HG03378 (cell line): ENCODE measurements around the gene ZNF148.

Experiments used
- ATAC-seq: cut with Tn5 transposase; IDR thresholded peaks from one replicate; pipeline ENCODE4 v1.9.1; 2021; ENCODE audit warnings: mild to moderate bottlenecking, moderate library complexity; ENCODE audit not compliant: unreplicated experiment

ZNF148 gene

DNA sequence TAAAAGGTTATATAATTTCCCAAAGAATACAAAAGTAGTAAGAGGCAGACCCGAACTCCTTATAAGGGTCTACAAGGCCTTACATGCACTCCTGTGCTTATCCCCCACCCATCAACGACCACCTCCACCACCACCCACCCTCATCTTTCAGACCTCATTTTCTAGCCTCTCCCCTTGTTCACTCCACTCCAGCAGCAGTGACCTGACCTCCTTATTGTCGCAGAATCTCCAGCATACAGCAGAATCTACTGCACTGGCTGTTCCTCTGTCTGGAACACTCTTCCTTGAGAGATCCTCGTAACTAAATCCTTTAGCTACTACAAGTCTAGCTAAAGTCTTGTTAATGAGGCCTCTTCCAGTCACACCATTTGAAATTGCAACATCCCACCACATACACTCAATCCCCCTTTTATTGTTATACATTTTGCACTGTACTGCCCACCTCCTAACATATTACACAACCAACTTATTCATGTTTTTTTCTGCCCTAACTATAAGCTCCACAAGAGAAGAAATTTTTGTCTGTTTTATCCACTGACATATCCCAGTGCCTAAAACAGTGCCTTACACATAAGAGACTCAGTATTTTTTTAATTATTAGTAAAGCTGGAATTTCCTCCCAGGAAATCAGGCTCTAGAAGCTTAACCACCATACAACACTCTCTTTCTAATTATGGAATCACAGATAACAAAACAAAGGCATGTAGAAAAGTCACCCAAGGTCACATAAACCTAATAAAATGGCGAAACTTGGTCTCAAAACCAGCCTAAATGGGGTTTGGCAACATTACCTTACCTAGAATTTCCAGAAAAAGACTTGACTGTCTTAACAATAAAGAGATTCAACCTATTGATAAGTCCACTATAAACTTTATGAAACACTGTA is 40.2 kb downstream of the ZNF148 start:
- no peak for ATAC-seq

DNA sequence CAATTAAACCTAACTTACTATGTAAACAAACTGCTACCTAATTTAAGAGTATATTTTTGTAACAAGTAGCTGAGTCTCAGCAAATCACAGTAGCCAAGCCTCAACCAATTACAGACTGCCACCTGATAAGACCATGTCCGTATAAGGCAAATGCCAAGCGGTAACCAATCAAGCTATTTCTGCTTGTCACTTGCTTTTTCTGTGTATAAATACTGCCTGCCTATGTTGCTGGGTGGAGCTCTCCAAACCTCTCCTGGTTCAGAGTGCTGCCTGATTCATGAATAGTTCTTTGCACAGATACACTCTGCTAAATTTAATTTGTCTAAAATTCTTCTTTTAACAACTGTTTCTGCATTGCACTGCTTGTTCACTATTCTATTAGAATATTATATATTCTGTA is 42.6 kb downstream of the ZNF148 start:
- ATAC-seq, result no peak

DNA sequence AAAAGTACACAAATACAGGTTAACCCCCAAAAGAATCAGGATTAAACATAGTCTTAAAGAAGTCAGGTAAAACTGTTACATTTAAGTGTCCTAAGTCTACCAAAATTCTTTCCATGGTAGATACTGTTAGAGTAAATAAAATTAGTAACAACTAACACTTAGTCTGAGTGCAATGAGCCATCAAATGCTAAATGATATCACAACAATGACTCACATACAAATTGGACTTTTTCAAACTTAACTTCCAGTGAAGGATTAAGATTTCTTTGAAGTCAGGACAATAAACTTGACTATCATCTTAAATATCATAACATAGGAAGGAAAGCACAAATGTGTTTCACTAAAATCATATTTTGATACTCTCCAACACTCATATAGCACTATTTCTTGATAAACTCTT is 43.9 kb downstream of the ZNF148 start:
- no peak for ATAC-seq

DNA sequence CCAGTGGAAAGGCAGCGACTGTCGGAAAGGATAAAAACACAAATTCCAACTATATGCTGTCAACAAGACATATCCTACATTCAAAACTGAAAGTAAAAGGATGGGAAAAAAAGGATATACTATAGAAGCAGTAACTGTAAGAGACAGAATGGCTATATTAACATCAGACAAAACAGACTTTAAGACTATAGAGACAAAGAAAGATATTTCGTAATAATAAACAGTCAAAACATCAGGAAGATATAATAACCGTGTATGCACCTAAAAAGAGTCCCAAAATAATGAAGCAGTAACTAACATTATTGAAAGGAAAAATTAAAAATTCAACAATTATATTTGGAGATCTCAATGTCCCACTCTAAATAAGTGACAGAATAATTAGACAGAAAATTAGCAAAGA is 48.2 kb downstream of the ZNF148 start:
- no peak for ATAC-seq

DNA sequence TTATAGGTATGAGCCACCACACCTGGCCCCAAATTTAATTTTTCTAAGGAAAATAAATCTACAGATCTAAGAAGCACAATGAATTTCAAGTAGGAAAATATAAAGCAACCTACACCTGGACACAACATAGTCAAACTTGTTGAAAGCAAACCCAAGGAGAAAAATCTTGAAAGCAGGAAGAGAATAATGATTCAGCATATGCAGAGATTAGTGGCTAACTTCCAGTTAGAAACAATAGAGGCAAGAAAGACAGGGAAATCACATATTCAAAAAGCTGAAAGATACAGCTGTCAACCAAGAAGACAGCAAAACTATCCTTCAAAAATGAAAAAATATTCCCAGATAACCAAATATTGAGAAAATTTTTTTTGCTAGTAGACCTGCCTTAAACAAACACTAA is 49.4 kb downstream of the ZNF148 start:
- ATAC-seq, result no peak

DNA sequence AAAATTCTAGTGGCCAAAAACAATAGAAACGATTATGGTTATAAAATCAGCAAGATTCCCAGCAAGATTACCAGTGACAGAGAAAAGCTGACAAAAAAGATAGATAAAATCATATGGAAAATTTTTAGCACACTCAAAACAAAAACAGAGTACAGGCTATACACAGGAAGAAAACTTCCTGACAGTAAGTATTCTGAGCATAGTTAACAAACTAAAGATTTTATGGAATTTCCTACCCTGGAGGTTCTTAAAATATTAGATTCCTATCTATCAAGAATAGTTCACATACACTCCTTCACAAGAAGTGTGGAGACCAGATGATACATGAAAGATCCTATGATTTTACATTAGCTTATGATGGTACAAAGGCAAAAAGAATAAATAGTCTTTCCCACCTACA is 50.8 kb downstream of the ZNF148 start:
- no peak for ATAC-seq

DNA sequence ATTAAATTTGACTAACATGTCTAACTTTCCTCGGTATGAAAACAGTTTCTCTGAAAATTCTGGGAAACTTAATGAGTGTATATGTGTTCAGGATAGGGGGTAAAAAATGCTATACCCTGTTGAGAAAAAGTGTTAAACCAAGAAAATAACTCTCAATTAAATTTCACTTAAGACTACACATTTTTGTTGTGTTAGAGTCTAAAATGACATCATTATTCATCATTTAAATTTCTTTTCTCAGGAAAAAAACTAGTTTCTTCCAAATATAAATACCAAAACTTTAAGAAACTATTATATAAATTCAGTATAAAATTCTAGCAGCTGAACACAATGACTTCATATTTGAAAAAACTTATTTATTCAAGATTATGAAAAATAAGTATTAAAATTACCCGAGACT is 52.2 kb downstream of the ZNF148 start:
- ATAC-seq, result no peak

DNA sequence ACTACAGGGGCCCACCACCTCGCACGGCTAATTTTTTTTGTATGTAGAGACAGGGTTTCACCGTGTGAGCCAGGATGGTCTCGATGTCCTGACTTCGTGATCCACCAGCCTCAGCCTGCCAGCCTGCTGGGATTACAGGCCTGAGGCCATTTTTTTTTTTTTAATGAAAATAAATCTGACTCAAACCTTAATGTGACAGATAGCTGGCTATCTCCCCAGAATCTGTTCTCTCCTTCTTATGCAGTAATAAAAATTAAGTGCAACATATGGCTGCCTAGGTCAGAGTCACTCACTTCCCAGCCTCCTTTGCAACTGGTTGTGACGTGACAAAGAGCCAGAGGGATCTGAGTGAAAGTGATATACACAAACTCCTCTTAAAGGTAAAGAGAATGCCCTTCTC is 53.0 kb downstream of the ZNF148 start:
- ATAC-seq, result no peak

DNA sequence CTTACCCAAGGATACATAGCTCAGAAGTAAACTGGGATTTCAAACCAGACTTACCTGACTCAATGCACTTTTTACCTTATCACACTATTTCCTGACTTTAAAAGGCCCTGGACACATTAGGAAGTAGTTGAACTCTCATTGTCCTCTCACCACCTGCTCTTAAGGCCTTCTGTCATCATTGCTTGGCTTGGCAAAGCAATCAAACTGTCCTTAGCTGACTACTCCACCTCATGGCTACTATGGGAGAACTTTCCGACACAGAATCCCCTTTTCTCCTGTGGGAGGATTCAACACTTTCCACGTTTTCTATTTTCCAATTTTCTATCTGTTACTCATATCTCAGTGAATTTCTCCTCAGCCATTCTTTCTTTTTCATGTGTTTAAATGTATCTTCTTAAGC is 55.4 kb downstream of the ZNF148 start:
- no peak for ATAC-seq

DNA sequence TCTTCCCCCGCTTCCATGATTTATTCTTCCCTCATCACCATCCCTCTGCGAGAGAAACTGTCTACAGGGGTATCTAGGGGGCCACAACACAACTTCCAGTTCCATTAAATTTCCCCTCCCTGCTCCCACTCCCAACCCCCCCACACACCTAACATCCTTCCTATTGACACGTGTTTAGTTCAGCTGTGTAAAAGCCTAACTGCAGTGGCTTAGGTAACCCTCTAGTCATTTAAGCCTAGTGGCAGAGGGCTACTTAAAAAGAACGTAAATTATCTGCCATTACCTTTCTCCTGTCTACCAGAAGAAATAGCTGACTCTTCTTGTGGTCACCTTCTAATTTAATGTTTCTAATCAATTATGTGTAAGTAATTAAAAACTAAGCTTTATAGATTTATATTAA is 56.3 kb downstream of the ZNF148 start:
- no peak for ATAC-seq

DNA sequence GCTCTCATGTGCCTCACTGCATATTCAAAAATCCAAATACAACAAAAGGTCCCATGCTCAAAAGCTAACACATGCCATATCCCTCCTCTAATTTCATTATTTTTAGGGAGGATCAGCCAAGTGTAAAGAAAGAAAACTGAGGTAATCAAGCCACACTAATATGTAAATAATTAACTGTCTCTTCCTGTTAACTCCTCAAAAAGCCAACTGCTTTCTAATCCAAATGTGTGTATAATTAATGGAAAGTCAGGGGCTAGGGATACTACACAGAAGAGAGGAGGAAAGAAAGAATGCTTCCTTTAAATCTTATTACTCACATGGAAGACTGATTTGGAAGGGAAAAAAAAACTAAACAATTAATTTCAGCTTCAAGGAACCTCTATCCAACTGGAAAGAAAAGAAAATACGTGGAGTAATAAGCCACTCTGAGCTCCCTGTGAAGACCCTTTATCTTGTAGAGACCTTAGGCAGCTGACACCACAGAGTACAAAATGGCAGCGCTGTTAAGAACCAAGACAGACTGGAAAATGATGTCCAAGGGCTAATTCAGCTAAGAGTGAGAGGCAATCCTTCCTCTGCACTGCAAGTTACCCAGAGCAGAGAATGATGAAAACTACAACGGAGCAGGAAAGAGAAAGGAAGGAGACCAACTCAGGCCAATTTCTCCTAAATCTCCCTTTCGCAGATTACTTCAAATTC is 56.8 kb downstream of the ZNF148 start:
- no peak for ATAC-seq

DNA sequence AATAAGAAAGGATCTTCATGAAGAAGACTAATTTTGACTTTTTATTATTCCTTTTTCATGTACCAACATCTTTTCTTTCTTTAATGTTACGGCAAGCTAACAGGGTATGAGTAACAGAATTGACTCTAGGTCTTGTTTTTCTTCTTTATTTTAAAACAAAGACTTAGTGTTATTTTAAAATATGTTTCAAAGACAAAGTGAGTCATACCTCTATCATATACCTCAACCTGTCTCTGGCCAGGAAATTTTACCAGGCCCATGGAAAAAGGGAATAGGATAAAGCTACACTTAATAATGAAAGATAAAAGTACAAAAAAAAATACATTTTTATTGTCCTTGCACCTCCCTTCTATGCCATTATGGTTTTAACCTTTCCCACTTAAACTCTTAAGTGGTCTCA is 57.4 kb downstream of the ZNF148 start:
- ATAC-seq, result no peak

DNA sequence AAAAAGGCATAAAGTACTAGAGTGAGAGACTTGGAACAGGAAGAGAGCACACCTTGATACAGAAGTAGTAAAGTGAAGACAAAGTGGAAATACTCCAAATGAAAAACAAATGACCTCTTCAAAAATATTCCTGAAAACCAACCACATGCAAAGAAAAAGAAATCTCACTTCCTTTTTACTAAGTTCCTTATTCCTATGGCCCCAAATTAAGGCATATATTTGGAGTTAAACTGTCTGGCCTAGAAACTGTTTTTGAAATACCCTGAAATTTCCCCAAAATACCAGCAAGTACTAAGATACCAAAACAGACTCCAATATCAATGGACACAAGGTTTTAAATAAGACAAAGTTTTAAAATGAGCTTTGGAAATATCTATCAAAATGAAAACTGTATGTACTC is 58.2 kb downstream of the ZNF148 start:
- no peak for ATAC-seq

DNA sequence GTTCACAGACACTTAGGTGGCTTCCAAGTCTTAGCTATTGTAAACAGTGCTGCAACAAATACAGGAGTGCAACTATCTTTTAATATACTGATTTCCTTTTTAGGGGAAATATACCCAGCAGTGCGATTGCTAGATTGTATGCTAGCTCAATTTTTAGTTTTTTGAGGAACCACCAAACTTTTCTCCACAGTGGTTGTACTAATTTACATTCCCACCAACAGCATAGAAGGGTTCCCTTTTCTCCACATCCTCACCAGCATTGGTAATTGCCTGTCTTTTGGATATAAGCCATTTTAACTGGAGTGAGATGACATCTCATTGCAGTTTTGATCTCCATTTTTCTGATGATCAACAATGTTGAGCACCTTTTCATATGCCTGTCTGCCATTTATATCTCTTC is 58.9 kb downstream of the ZNF148 start:
- no peak for ATAC-seq

DNA sequence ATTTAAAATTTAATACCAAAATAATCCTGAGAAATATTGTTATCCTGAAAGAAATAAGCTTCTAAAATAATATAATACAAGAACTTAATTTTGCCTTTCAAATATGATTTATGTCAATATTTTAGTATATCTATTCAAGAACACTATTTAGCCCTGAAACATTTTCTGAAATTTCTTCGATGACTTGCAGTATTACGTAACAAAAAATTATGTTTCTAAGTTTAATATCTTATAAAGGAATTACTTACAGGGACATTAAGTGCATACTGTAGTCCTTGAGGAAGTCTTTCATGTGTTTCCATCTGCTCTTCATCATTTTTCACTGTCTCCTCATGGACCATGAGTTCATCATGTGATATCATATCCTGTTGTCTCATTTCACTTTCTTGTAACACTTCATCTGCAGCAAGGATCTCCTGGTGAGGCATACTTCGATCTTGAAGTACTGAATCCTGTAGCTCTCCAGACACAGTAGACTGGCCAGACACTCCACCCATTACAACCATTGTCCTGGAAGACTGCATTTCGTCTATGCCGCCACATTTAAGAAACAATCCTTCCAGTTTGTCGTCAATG is 62.0 kb downstream of the ZNF148 start:
- no peak for ATAC-seq

DNA sequence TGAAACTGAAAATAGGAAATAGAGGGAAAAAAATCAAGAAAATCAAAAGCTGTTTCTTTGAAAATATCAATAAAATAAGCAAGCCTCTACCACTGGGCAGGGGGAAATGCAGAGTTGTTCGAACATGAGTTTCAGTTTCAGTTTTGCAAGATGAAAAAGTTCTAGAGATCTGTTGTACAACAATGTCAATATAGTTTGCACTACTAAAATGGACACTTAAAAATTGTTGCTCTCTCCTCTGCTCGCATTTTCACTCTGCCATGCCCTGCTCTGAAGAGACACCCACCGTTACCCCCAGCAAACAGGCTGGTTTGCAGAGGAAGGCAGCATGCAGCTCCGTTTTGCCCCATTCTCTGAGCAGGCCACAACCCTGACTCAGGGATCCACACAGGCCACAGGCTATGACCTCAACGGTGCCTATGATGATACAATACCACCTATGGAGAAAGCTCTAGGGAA is 64.5 kb downstream of the ZNF148 start:
- ATAC-seq, result no peak

DNA sequence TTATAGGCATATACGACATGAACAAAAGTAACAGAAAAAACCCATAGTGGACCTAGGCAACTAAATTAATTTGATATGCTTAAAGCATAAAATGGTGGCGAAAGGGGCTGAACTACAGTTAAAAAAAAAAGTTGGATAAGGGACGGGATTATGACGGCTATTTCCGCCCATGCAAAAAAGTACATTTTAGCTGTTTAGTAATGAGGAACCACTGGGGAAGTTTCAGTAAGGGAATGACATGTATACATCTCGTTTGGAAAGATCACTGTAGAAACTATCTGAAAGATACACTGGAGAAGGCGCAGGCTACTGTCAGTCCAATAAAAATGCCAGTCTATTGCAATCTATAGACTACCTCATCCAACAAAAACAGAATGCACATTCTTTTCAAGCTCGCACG is 65.6 kb downstream of the ZNF148 start:
- no peak for ATAC-seq

DNA sequence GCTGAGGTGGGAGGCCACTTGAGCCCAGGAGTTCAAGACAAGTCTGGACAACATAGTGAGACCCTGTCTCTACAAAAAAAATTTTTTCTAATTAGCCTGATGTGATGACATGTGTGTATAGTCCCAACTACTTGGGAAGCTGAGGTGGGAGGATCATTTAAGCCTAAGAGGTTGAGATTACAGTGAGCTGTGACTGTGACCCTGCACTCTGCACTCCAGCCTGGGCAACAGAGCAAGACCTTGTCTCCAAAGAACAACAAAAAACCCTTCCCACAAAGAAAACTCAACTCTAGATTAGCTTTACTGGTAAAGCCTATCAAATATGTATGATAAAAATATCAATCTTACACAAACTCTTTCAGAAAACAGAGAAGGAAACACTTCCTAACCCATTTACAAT is 68.5 kb downstream of the ZNF148 start:
- ATAC-seq, result no peak

DNA sequence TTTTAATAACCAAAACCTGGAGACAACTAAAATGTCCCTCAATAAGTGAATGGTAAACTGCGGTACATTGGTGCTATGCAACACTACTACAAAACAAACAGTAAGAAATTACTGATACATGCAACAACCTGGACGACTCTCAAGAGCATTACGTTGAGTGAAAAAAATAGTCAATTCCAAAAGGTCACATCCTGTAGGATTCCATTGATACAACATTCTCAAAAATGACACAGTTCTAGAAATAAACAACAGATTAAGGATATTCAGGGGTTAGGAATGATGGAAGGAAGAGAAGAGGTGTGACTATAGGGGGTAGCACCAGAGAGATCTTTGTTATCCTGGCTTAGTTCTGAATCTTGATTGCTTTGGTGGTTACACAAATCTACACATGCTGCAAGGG is 72.2 kb downstream of the ZNF148 start:
- ATAC-seq, result no peak

DNA sequence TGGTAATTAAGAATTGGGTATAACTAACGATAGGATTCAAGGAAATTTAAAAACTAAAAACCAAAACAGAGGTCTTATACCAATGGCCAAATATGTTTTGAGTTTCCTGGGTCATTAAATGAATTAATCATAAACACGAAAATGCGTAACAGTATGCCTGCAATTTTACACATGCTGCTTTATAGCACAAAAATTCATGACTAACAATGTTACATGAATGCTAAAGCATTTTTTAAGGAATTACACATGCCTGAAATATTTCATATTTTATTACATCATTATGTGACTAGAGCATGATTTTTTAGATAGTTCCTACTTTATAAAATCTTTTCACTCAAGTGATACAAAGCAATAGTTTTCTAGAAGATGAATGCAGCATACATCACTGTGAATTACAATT is 74.7 kb downstream of the ZNF148 start:
- no peak for ATAC-seq

DNA sequence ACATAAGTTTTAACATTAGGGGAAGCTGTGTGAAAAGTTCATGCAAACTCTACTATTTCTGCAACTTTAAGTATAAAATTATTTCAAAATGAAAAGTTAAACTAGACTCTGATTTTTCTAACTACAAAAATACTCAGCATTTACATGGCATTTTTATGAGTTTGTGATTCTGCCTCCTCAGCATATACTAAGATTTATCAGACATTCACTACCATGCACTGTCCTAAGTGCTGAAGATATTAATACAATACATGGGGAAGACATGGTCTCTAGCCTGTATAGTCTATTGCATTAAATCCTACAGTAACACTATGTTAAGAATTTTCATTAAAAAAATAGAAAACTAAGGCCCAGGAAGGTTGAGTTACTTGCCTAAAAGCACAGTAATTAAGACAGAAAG is 80.7 kb downstream of the ZNF148 start:
- ATAC-seq, result no peak

DNA sequence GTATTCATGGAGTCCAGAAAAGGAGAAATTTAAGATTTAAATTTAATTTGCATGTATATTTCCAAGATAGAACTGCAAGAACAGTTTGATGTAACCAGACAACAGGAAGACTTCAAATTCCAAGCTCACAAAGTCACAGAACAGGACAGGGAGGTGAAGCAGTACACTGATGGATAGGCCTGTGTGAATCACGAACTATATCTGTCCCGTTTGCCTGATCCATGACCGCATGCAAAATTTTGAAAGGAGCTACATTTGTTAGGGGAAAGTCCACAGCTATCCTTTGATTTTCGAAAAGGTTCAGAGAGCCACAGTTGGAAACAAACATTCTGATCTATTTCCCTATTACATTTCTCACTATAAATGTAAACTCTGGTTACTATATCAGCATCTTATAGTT is 83.1 kb downstream of the ZNF148 start:
- ATAC-seq, result no peak
